GM12875 (cell line): Measurements from ENCODE around the gene TOP3B.

Experiments used
- H3K4me3 ChIP-seq: one replicate; pipeline ENCODE4 v1.5.1; 2011; ENCODE audit warnings: low read depth, low read length, control low read depth
- CTCF ChIP-seq: IDR thresholded peaks from 2 replicates; pipeline ENCODE4 v1.5.1; 2011; ENCODE audit warnings: low read depth, mild to moderate bottlenecking, control low read depth, inconsistent platforms, low read length, moderate library complexity, borderline replicate concordance; ENCODE audit not compliant: insufficient read depth

TOP3B gene

GRCh38 chr22:22025320-22026156, 43.0 kb upstream of the TOP3B start:
- TF ChIP-seq CTCF, result no peak
- H3K4me3 ChIP-seq, result peak overlapping the region; percentile 32

GRCh38 chr22:22024440-22024839, 41.9 kb upstream of the TOP3B start:
- H3K4me3 ChIP-seq, result no peak overlapping the region
- TF ChIP-seq CTCF, result no peak

GRCh38 chr22:22023581-22024137, 41.1 kb upstream of the TOP3B start:
- no peak for TF ChIP-seq CTCF
- H3K4me3 ChIP-seq, result no peak overlapping the region

- no peak for TF ChIP-seq CTCF
Observed at GRCh38 chr22:22022947-22023534, 40.5 kb upstream of the TOP3B start.

GRCh38 chr22:22022255-22022840, 39.8 kb upstream of the TOP3B start:
- TF ChIP-seq CTCF, result no peak
- H3K4me3 ChIP-seq, result no peak overlapping the region

More at GRCh38 chr22:22022947-22023534, 40.5 kb upstream of the TOP3B start:
- H3K4me3 ChIP-seq, result no peak overlapping the region

- TF ChIP-seq CTCF, result no peak
- H3K4me3 ChIP-seq, result no peak overlapping the region
Observed at GRCh38 chr22:22021162-22021750, 38.7 kb upstream of the TOP3B start.
